Left lung (tissue), 10 donors: ENCODE measurements around the gene OR56B4. TPM values are rescaled to one million over a fixed set of nuclear protein-coding genes. Genes with fewer than 3 reads are reported as not detected.

Experiments
- ATAC-seq: fragments of 200-7000 bp; cut with Tn5 transposase; one replicate; pipeline ENCODE4 v1.9.1; 2020; ENCODE audit warnings: moderate library complexity
- DNase-seq, 4 donors: peaks; one replicate each; pipeline ENCODE4 v3.0.0-alpha.2; 2013 to 2020
- H3K27ac ChIP-seq, 2 donors: fragments of 200-600 bp; sonication (generic) in 1 of 2; one replicate each; pipeline versions ENCODE4 v1.5.0 to v1.8.0; 2020 to 2021
- H3K27me3 ChIP-seq, 2 donors: fragments of 200-600 bp; sonication (generic) in 1 of 2; one replicate each; pipeline versions ENCODE4 v1.5.0 to v1.8.0; 2020 to 2021
- H3K36me3 ChIP-seq, 2 donors: fragments of 200-600 bp; sonication (generic) in 1 of 2; one replicate each; pipeline versions ENCODE4 v1.5.0 to v1.8.0; 2020 to 2021
- H3K4me1 ChIP-seq, 2 donors: fragments of 200-600 bp; one replicate each; pipeline ENCODE4 v1.8.0; 2021
- H3K4me3 ChIP-seq, 2 donors: fragments of 200-600 bp; sonication (generic) in 1 of 2; one replicate each; pipeline versions ENCODE4 v1.5.0 to v1.8.0; 2020 to 2021; ENCODE audit warnings: mild to moderate bottlenecking in 1 of 2
- H3K9me3 ChIP-seq, 2 donors: fragments of 200-600 bp; sonication (generic) in 1 of 2; one replicate each; pipeline versions ENCODE4 v1.5.0 to v1.8.0; 2020 to 2021
- intact Hi-C, 2 donors: fragments of 100-400 bp; cut with DNase I; formaldehyde crosslinking; loops; one replicate each; pipeline versions ENCODE4 v1.11.2 to v1.14.2; 2022
- polyA plus RNA-seq, 6 donors: library from polyadenylated mRNA; unstranded; fragments of 120-200 nt; gene quantifications; one replicate each; pipeline ENCODE4 v1.2.1, GENCODE V29; 2013; ENCODE audit not compliant: insufficient read length in 6 of 6
- total RNA-seq, 2 donors: library from RNA; stranded (reverse); fragmentation: NEBNext Ultra II Directional; extraction: Animal tissue kit (Norgen Biotek cat#: 25700); gene quantifications; one replicate each; pipeline ENCODE4 v1.2.1, GENCODE V29; 2021
- TF ChIP-seq, protein P1 (sequence below), 2 donors: fragments of 200-600 bp; sonication (generic) in 1 of 2; IDR thresholded peaks; one replicate each; pipeline versions ENCODE4 v1.5.0 to v1.8.0; 2021; ENCODE audit warnings: antibody characterized with exemption in 2 of 2
- donor health status: DM: no; HTN: yes; CAD: no.
- donor health status: DM: no; HTN: no; CAD: no.

OR56B4 gene
- total and polyA plus RNA-seq, 8 donors: 0.13 to 0.20 (median 0.18) TPM; not detected in 4

DNA sequence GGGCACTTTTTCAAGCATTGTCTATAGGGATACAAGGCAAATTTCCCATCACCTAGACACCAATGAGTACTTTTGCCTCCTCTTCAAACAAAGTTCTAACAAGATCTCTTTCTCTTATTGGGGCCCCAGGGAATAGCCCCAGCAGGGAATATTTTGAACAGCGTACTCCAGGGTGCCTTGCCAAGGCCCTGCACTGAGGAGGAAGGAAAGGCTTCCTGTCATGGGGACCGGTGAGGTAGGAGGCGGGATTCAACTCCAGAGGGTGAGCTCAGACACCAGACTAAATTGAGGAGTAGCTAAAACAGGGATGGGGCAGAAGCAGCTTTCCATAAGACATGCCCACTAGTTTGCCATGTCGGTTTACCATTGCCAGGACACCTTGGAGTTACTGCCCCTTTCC lies 28.0 kb upstream of the OR56B4 start:
- H3K27ac ChIP-seq: no peak overlapping the region
- no peaks in the 10 kb centered on the region for H3K36me3 ChIP-seq
- ATAC-seq (no peak), DNase-seq (no peak)
- no peak overlapping the region for H3K4me3 ChIP-seq
- no peaks in the 10 kb centered on the region for H3K4me1 ChIP-seq
- TF ChIP-seq, protein P1, sequence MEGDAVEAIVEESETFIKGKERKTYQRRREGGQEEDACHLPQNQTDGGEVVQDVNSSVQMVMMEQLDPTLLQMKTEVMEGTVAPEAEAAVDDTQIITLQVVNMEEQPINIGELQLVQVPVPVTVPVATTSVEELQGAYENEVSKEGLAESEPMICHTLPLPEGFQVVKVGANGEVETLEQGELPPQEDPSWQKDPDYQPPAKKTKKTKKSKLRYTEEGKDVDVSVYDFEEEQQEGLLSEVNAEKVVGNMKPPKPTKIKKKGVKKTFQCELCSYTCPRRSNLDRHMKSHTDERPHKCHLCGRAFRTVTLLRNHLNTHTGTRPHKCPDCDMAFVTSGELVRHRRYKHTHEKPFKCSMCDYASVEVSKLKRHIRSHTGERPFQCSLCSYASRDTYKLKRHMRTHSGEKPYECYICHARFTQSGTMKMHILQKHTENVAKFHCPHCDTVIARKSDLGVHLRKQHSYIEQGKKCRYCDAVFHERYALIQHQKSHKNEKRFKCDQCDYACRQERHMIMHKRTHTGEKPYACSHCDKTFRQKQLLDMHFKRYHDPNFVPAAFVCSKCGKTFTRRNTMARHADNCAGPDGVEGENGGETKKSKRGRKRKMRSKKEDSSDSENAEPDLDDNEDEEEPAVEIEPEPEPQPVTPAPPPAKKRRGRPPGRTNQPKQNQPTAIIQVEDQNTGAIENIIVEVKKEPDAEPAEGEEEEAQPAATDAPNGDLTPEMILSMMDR (IDR thresholded peaks at IDR 0.05): no peak
- peaks cover 0 to 11% of the 10 kb centered on the region in 2 donors for H3K9me3 ChIP-seq
- intact Hi-C loops: no loop called here
- H3K27me3 ChIP-seq: no peaks in the 10 kb centered on the region

DNA sequence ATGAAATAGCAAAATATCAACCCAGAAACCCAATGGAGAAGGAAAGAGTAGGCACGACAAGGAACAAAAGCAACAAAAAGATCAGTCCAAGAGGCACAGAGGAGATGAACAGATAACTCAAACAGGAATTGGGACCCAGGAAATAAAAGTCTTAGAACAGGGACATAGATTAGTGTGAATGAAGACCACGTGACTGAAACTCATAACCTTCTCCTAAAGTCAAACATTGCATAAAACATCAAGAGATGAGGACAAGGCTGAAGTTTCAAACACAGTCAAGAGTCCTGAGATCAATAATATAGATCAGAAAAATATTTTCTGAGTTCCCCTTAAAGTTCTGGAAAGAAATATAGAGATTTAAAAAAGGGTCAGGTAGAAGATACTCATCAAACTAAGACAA lies 24.4 kb upstream of the OR56B4 start:
- intact Hi-C loops: no loop called here
- TF ChIP-seq, protein P1 (IDR thresholded peaks at IDR 0.05): no peak
- no peaks in the 10 kb centered on the region for H3K4me1 ChIP-seq
- H3K27ac ChIP-seq: no peak overlapping the region
- H3K27me3 ChIP-seq: no peaks in the 10 kb centered on the region
- H3K9me3 ChIP-seq: no peaks in the 10 kb centered on the region
- ATAC-seq: no peak
- H3K4me3 ChIP-seq: no peak overlapping the region
- no peak for DNase-seq
- no peaks in the 10 kb centered on the region for H3K36me3 ChIP-seq

DNA sequence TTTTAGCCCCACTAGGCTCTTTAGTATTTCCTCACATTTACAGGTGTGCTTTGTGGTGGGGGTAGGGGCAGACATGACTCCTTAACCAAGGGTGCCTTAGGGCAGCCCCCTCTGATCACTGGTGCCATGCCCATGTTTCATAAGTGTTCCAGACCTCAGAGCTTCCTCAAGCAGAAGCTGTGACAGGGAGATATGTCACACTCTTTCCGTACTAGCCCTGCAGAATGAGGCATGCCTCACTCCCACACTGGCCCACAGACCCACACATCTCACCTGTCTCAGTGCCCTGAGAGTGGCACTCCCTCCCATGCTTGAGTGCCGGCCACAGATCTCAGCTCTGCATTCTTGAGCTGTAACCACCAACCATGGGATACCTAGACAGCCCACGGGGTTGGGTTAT lies 22.9 kb upstream of the OR56B4 start:
- Histone ChIP-seq H3K9me3 (no peaks in the 10 kb centered on the region), H3K4me3 (no peak overlapping the region), H3K27ac (no peak overlapping the region), H3K36me3 (no peaks in the 10 kb centered on the region), H3K27me3 (no peaks in the 10 kb centered on the region), H3K4me1 (no peaks in the 10 kb centered on the region)
- ATAC-seq: no peak
- TF ChIP-seq, protein P1 (IDR thresholded peaks at IDR 0.05): no peak
- DNase-seq: no peak
- intact Hi-C loops: no loop called here

DNA sequence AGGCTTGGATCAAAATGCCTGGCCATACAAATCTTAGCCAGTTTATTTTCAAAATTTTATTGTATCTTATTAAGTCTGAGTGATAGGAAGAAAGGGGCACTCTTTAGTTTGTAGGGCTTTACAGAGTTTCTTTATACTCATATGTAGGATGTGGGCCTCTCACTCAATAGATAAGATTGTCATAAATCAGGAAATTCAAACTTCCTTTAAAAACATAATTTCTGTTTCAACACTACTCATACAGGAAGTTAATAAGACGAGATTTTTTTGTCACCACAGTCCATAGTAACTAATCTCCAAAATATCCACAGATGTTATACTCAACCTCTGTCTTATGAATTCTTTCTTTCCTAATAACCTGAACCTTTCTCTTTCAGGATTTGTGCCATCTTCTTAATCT lies 13.3 kb upstream of the OR56B4 start:
- no peak for ATAC-seq
- intact Hi-C loops: no loop called here
- no peak for DNase-seq
- Histone ChIP-seq H3K4me1 (no peaks in the 10 kb centered on the region), H3K9me3 (no peaks in the 10 kb centered on the region), H3K36me3 (no peaks in the 10 kb centered on the region), H3K4me3 (no peak overlapping the region), H3K27ac (no peak overlapping the region), H3K27me3 (no peaks in the 10 kb centered on the region)
- TF ChIP-seq, protein P1 (IDR thresholded peaks at IDR 0.05): no peak

DNA sequence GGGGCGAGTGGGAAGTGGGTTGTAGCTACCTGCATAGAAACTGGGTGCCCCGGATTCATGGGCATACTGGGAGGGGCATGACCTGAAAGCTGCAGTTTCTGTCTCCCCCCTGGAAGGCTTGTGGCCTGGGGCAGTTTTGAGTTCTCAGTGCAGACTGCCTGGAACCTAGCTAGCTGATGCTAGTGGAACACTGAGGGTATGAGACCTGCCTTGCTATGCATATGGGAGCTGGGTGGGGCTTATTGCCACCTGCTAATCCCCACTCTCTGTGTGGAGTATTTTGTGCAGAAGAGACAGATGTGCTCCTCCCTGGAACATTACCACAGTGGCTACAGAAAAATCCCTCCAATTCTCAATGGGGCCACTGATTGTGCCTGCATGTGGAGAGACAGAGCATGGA lies 11.7 kb upstream of the OR56B4 start:
- Histone ChIP-seq H3K27me3 (no peaks in the 10 kb centered on the region), H3K36me3 (no peaks in the 10 kb centered on the region), H3K4me1 (no peaks in the 10 kb centered on the region), H3K27ac (no peak overlapping the region), H3K4me3 (no peak overlapping the region), H3K9me3 (no peaks in the 10 kb centered on the region)
- ATAC-seq: no peak
- TF ChIP-seq, protein P1 (IDR thresholded peaks at IDR 0.05): no peak
- intact Hi-C loops: no loop called here
- DNase-seq: no peak
